C4-2B (cell line): ENCODE measurements around the gene MS4A6A.
"Not testable (repeated sequence)": the region's sequence is repeated elsewhere in the genome, so short reads cannot be mapped to it uniquely, and the experiment has no call there.

Experiments used
- ZFX ChIP-seq: fragments of 450-650 bp; IDR thresholded peaks from 2 replicates; pipeline ENCODE4 v1.6.1; 2017
- TF ChIP-seq, protein P1 (sequence below): fragments of 450-650 bp; conservative IDR thresholded peaks from 2 replicates; pipeline ENCODE4 v1.5.1; 2017; ENCODE audit warnings: mild to moderate bottlenecking

DNA sequence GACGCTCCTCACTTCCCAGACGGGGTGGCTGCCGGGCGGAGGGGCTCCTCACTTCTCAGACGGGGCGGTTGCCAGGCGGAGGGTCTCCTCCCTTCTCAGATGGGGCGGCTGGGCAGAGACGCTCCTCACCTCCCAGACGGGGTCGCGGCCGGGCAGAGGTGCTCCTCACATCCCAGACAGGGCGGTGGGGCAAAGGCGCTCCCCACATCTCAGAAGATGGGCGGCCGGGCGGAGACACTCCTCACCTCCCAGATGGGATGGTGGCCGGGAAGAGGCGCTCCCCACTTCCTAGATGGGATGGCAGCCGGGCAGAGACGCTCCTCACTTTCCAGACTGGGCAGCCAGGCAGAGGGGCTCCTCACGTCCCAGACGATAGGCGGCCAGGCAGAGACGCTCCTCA is 18.5 kb upstream of the MS4A6A start:
- TF ChIP-seq, protein P1, sequence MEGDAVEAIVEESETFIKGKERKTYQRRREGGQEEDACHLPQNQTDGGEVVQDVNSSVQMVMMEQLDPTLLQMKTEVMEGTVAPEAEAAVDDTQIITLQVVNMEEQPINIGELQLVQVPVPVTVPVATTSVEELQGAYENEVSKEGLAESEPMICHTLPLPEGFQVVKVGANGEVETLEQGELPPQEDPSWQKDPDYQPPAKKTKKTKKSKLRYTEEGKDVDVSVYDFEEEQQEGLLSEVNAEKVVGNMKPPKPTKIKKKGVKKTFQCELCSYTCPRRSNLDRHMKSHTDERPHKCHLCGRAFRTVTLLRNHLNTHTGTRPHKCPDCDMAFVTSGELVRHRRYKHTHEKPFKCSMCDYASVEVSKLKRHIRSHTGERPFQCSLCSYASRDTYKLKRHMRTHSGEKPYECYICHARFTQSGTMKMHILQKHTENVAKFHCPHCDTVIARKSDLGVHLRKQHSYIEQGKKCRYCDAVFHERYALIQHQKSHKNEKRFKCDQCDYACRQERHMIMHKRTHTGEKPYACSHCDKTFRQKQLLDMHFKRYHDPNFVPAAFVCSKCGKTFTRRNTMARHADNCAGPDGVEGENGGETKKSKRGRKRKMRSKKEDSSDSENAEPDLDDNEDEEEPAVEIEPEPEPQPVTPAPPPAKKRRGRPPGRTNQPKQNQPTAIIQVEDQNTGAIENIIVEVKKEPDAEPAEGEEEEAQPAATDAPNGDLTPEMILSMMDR: not testable (repeated sequence)
- TF ChIP-seq ZFX: not testable (repeated sequence)
